HG03432 (cell line): ENCODE measurements around the gene ZC3H10.
A peak's percentile ranks its signal among the peaks of the same experiment; 100 is the strongest.

Source experiments
- ATAC-seq: cut with Tn5 transposase; IDR thresholded peaks from one replicate; pipeline ENCODE4 v1.9.1; 2021; ENCODE audit warnings: mild to moderate bottlenecking, moderate library complexity; ENCODE audit not compliant: unreplicated experiment

Gene ZC3H10

GRCh38 chr12:56127485-56127887 lies 9.4 kb downstream of the ZC3H10 start:
- ATAC-seq: no peak

GRCh38 chr12:56127888-56128669 lies 10.0 kb downstream of the ZC3H10 start, which contains the start of gene ESYT1:
Gene ESYT1 (plus strand): TSS chr12:56128267. CDS start chr12:56128320, 53 bp downstream.
- peak; percentile 90 for ATAC-seq

DNA sequence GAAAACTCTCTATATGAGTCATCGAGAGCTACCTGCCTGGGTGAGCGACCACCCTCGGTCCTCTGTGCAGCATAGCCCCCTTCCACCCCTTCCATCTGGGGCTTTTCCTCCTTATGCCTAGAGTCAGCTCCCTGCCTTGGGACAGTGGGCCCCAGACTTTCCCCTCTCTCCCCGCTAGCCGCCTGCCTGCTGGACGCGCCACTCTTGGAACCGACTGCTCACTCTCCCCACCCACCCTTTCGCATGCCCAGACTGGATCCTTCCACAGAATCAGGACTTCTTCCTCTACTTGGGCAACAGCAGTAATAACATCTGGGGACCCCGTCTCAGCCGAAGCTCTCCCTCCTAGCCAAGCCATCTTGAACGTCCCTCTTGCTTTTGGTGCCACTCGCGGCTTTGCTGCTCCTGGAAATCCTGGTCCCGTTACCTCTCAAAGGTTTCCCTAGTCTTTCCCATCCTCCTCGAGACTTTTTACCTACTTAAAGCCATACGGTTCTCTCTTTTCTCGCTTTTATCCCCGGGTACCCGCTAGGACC lies 10.7 kb downstream of the ZC3H10 start:
- no peak for ATAC-seq

- peak; percentile 38 for ATAC-seq
Observed at GRCh38 chr12:56129206-56129941, 11.3 kb downstream of the ZC3H10 start.

DNA sequence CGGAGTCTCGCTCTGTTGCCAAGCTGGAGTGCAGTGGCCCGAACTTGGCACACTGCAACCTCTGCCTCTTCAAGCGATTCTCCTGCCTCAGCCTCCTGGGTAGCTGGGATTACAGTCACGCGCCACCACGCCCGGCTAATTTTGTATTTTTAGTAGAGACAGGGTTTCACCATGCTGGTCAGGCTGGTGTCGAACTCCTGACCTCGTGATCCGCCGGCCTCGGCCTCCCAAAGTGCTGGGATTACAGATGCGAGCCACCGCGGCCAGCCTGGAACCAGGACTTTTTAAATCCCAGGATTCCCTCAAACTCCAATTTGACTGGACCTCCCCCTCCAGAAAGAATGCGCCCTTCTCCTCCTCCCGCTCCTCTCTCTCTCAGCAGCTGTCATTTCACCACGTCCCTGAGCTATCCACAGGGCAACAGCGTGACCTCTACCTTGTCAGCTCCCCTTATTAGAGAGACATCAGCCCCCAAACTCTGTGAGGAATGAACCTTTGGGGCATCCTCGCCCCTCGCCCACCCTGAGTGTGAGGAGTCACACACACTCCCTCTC lies 12.0 kb downstream of the ZC3H10 start:
- no peak for ATAC-seq

- no peak for ATAC-seq
Observed at GRCh38 chr12:56130876-56131275, 12.8 kb downstream of the ZC3H10 start.

DNA sequence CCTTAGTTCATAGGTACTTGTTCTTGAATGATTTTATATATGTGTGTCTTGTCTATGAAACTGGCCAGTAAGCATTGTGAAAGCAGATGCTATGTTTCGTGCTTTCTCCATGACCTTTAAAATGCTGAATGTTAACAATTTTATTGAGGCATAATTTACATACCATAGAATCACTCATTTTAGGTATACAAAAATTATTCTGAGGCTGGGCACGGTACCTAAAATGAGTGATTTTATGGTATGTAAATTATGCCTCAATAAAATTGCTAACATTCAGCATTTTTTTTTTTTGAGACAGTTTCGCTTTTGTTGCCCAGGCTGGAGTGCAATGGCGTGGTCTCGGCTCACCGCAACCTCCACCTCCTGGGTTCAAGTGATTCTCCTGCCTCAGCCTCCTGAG lies 16.8 kb downstream of the ZC3H10 start:
- no peak for ATAC-seq

DNA sequence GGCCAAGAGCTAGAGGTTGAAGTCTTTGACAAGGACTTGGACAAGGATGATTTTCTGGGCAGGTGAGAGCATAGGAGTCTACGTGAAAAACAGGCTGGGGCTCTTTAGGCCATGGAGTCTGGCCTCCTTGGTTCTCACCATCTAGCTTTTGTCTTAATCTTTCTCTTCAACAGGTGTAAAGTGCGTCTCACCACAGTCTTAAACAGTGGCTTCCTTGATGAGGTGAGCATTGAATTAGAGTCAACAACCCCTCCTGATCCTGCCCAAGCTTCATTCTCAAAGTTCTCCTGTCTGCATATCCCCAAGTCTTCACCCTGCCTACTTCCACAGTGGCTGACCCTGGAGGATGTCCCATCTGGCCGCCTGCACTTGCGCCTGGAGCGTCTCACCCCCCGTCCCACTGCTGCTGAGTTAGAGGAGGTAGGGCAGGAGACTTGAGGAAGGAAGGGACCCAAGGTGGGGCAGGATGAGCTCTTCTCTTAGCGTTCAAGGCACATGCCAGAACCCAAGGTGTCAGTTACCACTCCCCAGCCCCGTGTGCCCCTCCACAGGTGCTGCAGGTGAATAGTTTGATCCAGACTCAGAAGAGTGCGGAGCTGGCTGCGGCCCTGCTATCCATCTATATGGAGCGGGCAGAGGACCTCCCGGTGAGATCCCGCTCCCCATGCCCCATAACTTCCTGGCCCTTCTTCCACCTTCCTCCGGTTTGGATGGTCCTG lies 19.9 kb downstream of the ZC3H10 start:
- no peak for ATAC-seq

DNA sequence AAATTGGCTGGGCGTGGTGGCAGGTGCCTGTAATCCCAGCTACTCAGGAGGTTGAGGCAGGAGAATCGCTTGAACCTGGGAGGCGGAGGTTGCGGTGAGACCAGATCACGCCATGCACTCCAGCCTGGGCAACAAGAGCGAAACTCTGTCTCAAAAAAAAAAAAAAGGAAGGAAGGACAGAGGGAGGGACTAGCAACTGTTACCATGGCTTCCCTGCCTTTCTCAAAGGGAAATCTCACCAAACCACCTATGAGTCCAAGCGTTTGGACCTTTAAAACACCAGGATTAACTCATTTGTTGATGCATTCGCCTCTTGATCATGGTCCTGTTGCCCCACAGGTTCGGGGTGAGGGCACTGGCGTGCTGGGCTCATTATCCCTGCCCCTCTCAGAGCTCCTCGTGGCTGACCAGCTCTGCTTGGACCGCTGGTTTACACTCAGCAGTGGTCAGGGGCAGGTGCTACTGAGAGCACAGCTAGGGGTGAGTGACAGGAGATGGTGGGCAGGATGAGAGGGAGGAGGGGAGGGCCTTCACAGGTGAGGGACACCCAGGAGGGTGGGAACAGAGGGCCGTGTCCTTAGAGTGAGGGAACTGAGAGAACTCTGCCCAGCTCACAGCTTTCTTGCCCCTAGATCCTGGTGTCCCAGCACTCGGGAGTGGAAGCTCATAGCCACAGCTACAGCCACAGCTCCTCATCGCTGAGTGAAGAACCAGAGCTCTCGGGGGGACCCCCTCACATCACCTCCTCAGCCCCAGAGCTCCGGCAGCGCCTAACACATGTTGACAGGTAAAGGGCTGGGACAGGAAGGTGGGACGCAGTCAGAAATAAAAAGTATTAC lies 24.1 kb downstream of the ZC3H10 start:
- ATAC-seq: no peak

DNA sequence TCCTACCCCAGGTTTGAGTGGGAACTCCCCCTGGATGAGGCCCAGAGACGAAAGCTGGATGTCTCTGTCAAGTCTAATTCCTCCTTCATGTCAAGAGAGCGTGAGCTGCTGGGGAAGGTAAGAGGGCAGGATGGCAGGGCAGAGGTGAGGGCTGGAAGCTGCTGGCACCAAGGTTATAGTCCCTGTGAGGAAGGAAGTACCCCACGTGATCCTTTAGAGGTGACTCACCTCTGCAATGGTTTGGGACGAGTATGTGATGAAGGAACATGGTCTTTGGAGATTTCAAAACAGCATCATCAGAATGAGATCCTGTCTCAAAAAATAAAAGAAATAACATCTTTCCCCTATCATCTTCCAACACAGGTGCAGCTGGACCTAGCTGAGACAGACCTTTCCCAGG lies 25.2 kb downstream of the ZC3H10 start:
- ATAC-seq: no peak

GRCh38 chr12:56143870-56144269 lies 25.8 kb downstream of the ZC3H10 start:
- ATAC-seq: no peak

DNA sequence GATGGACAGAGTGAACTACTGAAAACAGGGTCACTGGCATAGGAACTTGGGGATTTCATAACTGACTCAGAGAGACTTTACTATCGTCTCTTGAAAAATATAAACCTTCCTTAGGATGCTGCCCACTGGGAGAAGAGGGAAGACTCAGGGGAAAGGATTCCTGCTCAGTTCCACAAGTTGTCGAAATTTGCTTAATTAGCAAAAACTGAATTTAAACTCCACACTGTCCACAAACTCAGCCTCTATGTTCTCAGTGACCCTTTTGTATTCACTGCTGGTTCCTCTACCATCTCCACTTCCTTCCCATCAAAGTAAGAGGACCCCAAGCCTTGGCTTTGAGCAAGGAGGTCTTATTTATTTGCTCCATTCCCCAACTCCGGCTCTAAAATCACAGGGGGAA lies 27.2 kb downstream of the ZC3H10 start:
- no peak for ATAC-seq

GRCh38 chr12:56146492-56147460 lies 28.7 kb downstream of the ZC3H10 start:
- no peak for ATAC-seq

GRCh38 chr12:56150563-56150962 lies 32.5 kb downstream of the ZC3H10 start:
- ATAC-seq: no peak

- peak; percentile 47 for ATAC-seq
Observed at GRCh38 chr12:56151672-56152131, 33.6 kb downstream of the ZC3H10 start.

- ATAC-seq: peak; percentile 89
Observed at GRCh38 chr12:56152132-56152755, 34.2 kb downstream of the ZC3H10 start, which contains the start of gene MYL6B. Gene MYL6B (plus strand): TSS chr12:56152587. CDS start chr12:56153919, 1,332 bp downstream.

DNA sequence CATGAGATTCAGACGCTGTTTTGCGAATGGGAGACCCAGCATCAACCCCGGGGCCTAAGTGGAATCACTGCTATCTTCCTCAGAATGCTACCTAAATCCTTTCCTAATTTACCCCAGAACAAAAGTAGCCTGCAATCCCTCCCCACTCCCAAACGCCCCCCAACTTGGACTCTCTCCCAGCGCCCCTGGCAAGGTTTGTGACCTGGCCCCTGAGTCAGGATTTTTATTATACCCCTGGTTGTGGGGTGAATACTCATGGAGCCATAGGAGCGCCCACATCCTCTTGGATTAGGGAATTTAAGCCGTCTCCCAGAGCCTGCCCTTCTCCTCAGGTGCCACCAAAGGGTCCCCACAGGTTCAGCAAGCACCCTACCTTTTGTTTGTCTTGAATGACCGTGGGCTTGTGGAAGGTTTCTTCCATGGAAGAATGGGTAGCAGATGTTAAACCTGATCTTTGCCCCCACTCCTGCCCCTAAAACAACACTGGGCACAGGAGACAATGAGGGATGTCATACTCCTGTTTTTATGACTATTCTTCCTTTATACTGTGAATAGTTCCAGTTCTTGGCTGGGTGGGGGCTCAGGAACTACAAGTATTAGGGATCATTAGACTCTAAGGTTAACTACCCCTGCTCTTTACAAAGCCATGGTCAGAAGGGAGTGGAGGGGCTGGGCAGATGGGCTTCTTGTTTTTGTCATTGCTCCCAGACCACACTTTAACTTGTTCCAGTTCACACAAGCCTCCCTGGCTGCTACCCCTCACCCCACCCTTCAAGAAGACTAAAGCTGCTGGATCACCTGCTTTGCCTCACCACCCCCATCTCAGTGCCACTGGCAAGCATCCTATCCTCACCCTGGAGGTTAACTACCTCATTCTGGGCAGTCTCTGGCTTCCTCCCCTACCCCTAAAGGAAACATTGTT lies 35.0 kb downstream of the ZC3H10 start:
- no peak for ATAC-seq
